Measurements from ENCODE around the gene ITGA4. TPM values are rescaled to one million over a fixed set of nuclear protein-coding genes. Genes with fewer than 3 reads are reported as not detected.
A peak's percentile ranks its signal among the peaks of the same experiment; 100 is the strongest.

ITGA4 gene
- total and polyA plus RNA-seq, 8 donors = 0.15 to 5.8 (median 0.84) TPM

- H3K4me3 ChIP-seq = no peak overlapping the region
- H3K9me3 ChIP-seq = no peaks in the 10 kb centered on the region
- intact Hi-C loops (cut with DNase I) = no loop called here
- ATAC-seq (no peak), FAIRE-seq (no peak), DNase-seq (no peak)
- TF ChIP-seq CTCF (IDR thresholded peaks at IDR 0.05) = no peak
- no peaks in the 10 kb centered on the region for H3K4me1 ChIP-seq
- WGBS, 2 donors = 68 to 79% methylated on average over 6 of the region's 6 CpGs
- no peaks in the 10 kb centered on the region for H3K36me3 ChIP-seq
- no peak overlapping the region for H3K27ac ChIP-seq
- H3K27me3 ChIP-seq = no peaks in the 10 kb centered on the region
Measured at GRCh38 chr2:181420259-181421130, 36.7 kb upstream of the ITGA4 start.

- ATAC-seq (no peak), FAIRE-seq (no peak), DNase-seq (no peak)
- intact Hi-C loops (cut with DNase I) = no loop called here
- 37 to 60% methylated on average over 1 of the region's 1 CpG for WGBS, 2 donors
- H3K4me1 ChIP-seq = no peaks in the 10 kb centered on the region
- H3K27me3 ChIP-seq = no peaks in the 10 kb centered on the region
- H3K4me3 ChIP-seq = no peak overlapping the region
- no peak for TF ChIP-seq CTCF (IDR thresholded peaks at IDR 0.05)
- no peaks in the 10 kb centered on the region for H3K9me3 ChIP-seq
- no peaks in the 10 kb centered on the region for H3K36me3 ChIP-seq
- H3K27ac ChIP-seq = no peak overlapping the region
Measured at GRCh38 chr2:181421131-181421458, 36.1 kb upstream of the ITGA4 start.

- intact Hi-C loops (cut with DNase I) = no loop called here
- Histone ChIP-seq H3K4me1 (no peaks in the 10 kb centered on the region), H3K4me3 (no peak overlapping the region), H3K36me3 (no peaks in the 10 kb centered on the region), H3K27me3 (no peaks in the 10 kb centered on the region), H3K27ac (no peak overlapping the region), H3K9me3 (no peaks in the 10 kb centered on the region)
- ATAC-seq = no peak
- no peak for FAIRE-seq
- no peak for DNase-seq
- 48 to 63% methylated on average over 2 of the region's 2 CpGs for WGBS, 2 donors
- TF ChIP-seq CTCF (IDR thresholded peaks at IDR 0.05) = no peak
Measured at GRCh38 chr2:181421464-181421863, 35.7 kb upstream of the ITGA4 start.

GRCh38 chr2:181426672-181427071 is 30.5 kb upstream of the ITGA4 start:
- no peak for TF ChIP-seq CTCF (IDR thresholded peaks at IDR 0.05)
- no peak for FAIRE-seq
- DNase-seq = no peak

GRCh38 chr2:181430406-181431118 is 26.6 kb upstream of the ITGA4 start:
- Histone ChIP-seq H3K27me3 (no peaks in the 10 kb centered on the region), H3K27ac (no peak overlapping the region), H3K36me3 (no peaks in the 10 kb centered on the region), H3K4me3 (no peak overlapping the region), H3K9me3 (no peaks in the 10 kb centered on the region), H3K4me1 (no peaks in the 10 kb centered on the region)
- peak in 2 of 4 donors; percentile 14 to 28 for ATAC-seq
- WGBS, 2 donors = 49 to 55% methylated on average over 3 of the region's 3 CpGs
- peak in 1 of 4 donors; percentile 14 for TF ChIP-seq CTCF (IDR thresholded peaks at IDR 0.05)
- DNase-seq = no peak
- no peak for FAIRE-seq
- intact Hi-C loops (cut with DNase I) = no loop called here

More at GRCh38 chr2:181426672-181427071, 30.5 kb upstream of the ITGA4 start:
- Histone ChIP-seq H3K9me3 (no peaks in the 10 kb centered on the region), H3K4me3 (no peak overlapping the region), H3K36me3 (no peaks in the 10 kb centered on the region), H3K27ac (no peak overlapping the region), H3K27me3 (no peaks in the 10 kb centered on the region), H3K4me1 (no peaks in the 10 kb centered on the region)
- intact Hi-C loops (cut with DNase I) = no loop called here
- no peak for ATAC-seq
- 33 to 49% methylated on average over 2 of the region's 2 CpGs for WGBS, 2 donors

Measured in pancreas (tissue), 10 donors.